ENCODE data around the gene AIM2. TPM values are rescaled to one million over a fixed set of nuclear protein-coding genes. Genes with fewer than 3 reads are reported as not detected.

The AIM2 gene, protein sequence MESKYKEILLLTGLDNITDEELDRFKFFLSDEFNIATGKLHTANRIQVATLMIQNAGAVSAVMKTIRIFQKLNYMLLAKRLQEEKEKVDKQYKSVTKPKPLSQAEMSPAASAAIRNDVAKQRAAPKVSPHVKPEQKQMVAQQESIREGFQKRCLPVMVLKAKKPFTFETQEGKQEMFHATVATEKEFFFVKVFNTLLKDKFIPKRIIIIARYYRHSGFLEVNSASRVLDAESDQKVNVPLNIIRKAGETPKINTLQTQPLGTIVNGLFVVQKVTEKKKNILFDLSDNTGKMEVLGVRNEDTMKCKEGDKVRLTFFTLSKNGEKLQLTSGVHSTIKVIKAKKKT
- 1.3 TPM in 2 replicates for total RNA-seq (2014; rRNA removed; shearing (Covaris generic))
- 2.5 and 2.6 TPM in 2 replicates for polyA plus RNA-seq (2016; fragmentation: Nextera tagmentation; extraction: Ambion mirVana)

DNA sequence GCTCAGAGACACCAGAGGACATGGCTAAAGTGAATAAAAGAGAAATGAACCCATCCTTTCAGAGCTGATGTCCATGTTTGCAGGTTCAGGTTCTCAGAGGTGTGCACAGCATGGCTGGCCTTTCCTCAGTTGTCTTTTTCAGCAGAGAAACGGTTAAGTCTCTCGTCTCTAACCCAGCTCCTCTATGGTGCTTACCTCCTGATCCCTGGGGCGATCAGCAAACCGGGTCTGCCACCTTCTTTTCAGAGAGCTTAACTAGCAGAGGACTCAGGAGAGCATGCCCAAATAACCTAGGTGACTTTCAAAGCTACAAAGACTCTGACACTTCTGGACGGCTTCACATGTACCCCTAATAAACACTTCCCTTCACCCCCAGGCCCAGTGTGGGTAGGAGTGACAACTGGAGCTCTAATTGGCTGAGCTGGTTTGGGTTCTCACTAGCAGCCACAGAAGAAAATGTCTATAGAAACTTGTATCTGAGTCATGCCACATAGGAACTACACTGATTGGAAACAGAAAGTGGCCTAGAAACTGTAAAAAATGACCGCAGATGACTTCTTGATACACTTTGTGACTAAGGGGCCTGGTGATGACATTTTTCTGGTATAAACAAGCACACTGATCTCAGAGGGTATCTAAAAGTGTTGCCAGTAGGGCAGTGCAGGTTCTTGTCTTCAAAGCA, at the start of gene AIM2:
Gene AIM2 (minus strand): TSS at position 329 of the 682 bp plus-strand sequence. CDS start 3,267 bp downstream, outside the sequence.
- no peaks in the 10 kb centered on the region for H3K9me3 ChIP-seq (ENCODE audit: low read depth)
- WGBS, 2 experiments (ENCODE audit: low coverage in 1 of 2, low lambda C conversion rate in 2 of 2, missing lambda C conversion rate in 2 of 2): 61 to 64% methylated on average over 6 of the region's 6 CpGs
- H3K4me1 ChIP-seq (ENCODE audit: insufficient read depth): peaks cover 16% of the 10 kb centered on the region
- peak within 1 kb of the TSS; percentile 81 for H3K27ac ChIP-seq
- in situ Hi-C loops (cut with MboI): no loop called here
- peak; percentile 87 for DNase-seq
- peak within 1 kb of the TSS; percentile 56 for H3K4me3 ChIP-seq
- peak within 1 kb of the TSS; percentile 66 for H3K4me2 ChIP-seq (ENCODE audit: unreplicated experiment)
- H3K36me3 ChIP-seq (ENCODE audit: low read depth): no peaks in the 10 kb centered on the region
- H2AFZ ChIP-seq: peak within 1 kb of the TSS; percentile 67
- TF ChIP-seq EZH2 (IDR thresholded peaks at IDR 0.05; ENCODE audit: insufficient read depth, poor library complexity, severe bottlenecking) (no peak), EZH2phosphoT487 (IDR thresholded peaks at IDR 0.05; ENCODE audit: insufficient read depth, low read depth) (0 out of 2 replicates have a peak, but pooled peaks have one; percentile 56)
- peak within 1 kb of the TSS; percentile 65 for H3K9ac ChIP-seq
- H3K27me3 ChIP-seq (replicated peaks; ENCODE audit: insufficient read depth): no peaks in the 10 kb centered on the region
- H3K9me2 ChIP-seq (ENCODE audit: insufficient read depth): no peaks in the 10 kb centered on the region
- no peaks in the 10 kb centered on the region for H3K79me2 ChIP-seq (ENCODE audit: insufficient read depth)
- no peaks in the 10 kb centered on the region for H4K20me1 ChIP-seq (ENCODE audit: insufficient read depth)
- H3F3A ChIP-seq (ENCODE audit: insufficient read depth): peaks cover 21% of the 10 kb centered on the region

DNA sequence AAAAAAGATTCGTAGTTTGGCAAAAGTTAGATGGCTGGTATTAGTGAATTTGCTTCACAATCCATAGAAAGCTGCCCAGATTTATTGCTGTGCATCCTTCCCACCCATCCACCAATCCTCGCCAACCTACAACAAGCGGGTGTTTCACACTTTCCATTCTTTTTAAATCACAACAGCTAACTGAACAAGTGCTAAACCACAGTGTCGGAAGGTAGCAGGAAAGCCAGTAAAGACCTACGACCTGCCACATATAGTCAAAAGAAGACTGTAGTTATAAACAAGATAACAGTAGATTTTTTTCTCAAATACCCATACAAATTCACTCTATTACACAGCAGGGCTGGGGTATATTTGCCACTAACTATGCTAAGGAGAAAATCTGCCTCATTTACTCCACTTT, 47.0 kb upstream of the AIM2 start:
- in situ Hi-C loops (cut with MboI): no loop called here
- Histone ChIP-seq H3K4me3 (no peak overlapping the region), H3K79me2 (ENCODE audit: insufficient read depth) (no peaks in the 10 kb centered on the region), H3K4me2 (ENCODE audit: unreplicated experiment) (no peak overlapping the region), H3K9me2 (ENCODE audit: insufficient read depth) (no peaks in the 10 kb centered on the region), H3F3A (ENCODE audit: insufficient read depth) (no peaks in the 10 kb centered on the region), H3K9ac (no peak overlapping the region), H3K9me3 (ENCODE audit: low read depth) (no peaks in the 10 kb centered on the region), H3K4me1 (ENCODE audit: insufficient read depth) (peaks cover 8% of the 10 kb centered on the region; the same call in 1 of the 2 replicates), H3K27me3 (replicated peaks; ENCODE audit: insufficient read depth) (no peaks in the 10 kb centered on the region), H2AFZ (no peak overlapping the region), H4K20me1 (ENCODE audit: insufficient read depth) (no peaks in the 10 kb centered on the region), H3K36me3 (ENCODE audit: low read depth) (no peaks in the 10 kb centered on the region), H3K27ac (no peak overlapping the region)
- 75 to 78% methylated on average over 5 of the region's 5 CpGs for WGBS, 2 experiments (ENCODE audit: low coverage in 1 of 2, low lambda C conversion rate in 2 of 2, missing lambda C conversion rate in 2 of 2)
- DNase-seq: no peak
- TF ChIP-seq EZH2 (IDR thresholded peaks at IDR 0.05; ENCODE audit: insufficient read depth, poor library complexity, severe bottlenecking): no peak
- TF ChIP-seq EZH2phosphoT487 (IDR thresholded peaks at IDR 0.05; ENCODE audit: insufficient read depth, low read depth): no peak

DNA sequence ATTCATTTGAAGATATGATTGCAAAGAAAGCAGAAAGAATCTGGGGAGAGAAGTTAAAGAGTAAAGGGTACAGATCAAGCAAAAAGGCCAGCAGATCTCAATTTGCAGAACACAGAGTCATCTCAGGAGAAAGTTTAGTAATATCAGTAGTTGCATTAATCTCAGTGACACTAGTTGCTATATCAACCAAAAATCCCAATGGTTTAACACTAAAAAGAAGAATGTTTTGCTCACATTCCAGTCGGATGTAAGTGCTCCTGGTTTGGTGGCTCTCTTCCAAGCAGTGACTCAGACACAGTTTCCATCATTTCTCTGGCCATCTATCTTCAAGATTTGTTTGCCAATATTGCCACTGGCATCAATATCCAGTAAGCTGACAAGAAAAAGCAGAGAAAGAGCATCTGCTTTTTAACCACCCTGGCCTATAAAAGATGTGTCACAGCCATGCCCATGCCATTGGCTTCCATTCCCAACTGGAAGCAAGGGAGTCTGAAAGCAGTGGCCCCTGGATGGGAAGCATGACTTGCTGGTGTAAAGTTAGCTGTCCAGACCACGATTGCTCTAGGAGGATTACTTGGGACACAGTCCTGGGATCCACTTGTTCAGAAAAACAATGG, 45.5 kb upstream of the AIM2 start:
- no peak overlapping the region for H3K9ac ChIP-seq
- in situ Hi-C loops (cut with MboI): no loop called here
- peak; percentile 79 for DNase-seq
- H3K4me2 ChIP-seq (ENCODE audit: unreplicated experiment): peak overlapping the region; percentile 18
- H3F3A ChIP-seq (ENCODE audit: insufficient read depth): no peaks in the 10 kb centered on the region
- no peaks in the 10 kb centered on the region for H4K20me1 ChIP-seq (ENCODE audit: insufficient read depth)
- no peaks in the 10 kb centered on the region for H3K9me2 ChIP-seq (ENCODE audit: insufficient read depth)
- no peak for TF ChIP-seq EZH2 (IDR thresholded peaks at IDR 0.05; ENCODE audit: insufficient read depth, poor library complexity, severe bottlenecking)
- no peak overlapping the region for H3K4me3 ChIP-seq
- no peaks in the 10 kb centered on the region for H3K27me3 ChIP-seq (replicated peaks; ENCODE audit: insufficient read depth)
- no peaks in the 10 kb centered on the region for H3K36me3 ChIP-seq (ENCODE audit: low read depth)
- no peak overlapping the region for H2AFZ ChIP-seq
- peaks cover 8% of the 10 kb centered on the region; the same call in 1 of the 2 replicates for H3K4me1 ChIP-seq (ENCODE audit: insufficient read depth)
- 46 to 47% methylated on average over 2 of the region's 2 CpGs for WGBS, 2 experiments (ENCODE audit: low coverage in 1 of 2, low lambda C conversion rate in 2 of 2, missing lambda C conversion rate in 2 of 2)
- H3K9me3 ChIP-seq (ENCODE audit: low read depth): no peaks in the 10 kb centered on the region
- H3K79me2 ChIP-seq (ENCODE audit: insufficient read depth): no peaks in the 10 kb centered on the region
- no peak overlapping the region for H3K27ac ChIP-seq

DNA sequence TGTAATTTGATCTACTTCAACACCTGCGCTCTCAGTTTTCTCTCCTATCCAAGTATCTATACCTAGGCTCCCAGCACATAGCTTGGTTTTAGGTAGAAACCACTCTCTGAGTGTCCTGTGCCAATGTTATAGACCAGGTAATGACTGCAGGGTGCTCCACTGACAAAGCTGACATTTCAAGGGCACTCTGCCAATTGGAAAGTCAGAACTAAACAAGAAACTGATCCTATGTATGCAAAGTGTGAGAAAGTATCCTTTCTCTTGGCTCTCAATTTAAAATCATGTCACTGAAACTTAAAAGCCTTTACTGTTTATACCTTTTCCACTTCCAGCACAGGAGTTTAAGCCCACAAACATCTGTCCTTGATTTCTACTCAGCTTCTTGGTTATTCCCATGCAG, 45.0 kb upstream of the AIM2 start:
- Histone ChIP-seq H3K79me2 (ENCODE audit: insufficient read depth) (no peaks in the 10 kb centered on the region), H2AFZ (no peak overlapping the region), H3K9ac (no peak overlapping the region), H3F3A (ENCODE audit: insufficient read depth) (no peaks in the 10 kb centered on the region), H3K4me1 (ENCODE audit: insufficient read depth) (peaks cover 8% of the 10 kb centered on the region; the same call in 1 of the 2 replicates), H3K27me3 (replicated peaks; ENCODE audit: insufficient read depth) (no peaks in the 10 kb centered on the region), H3K4me3 (no peak overlapping the region), H3K4me2 (ENCODE audit: unreplicated experiment) (peak overlapping the region; percentile 18), H3K36me3 (ENCODE audit: low read depth) (no peaks in the 10 kb centered on the region), H4K20me1 (ENCODE audit: insufficient read depth) (no peaks in the 10 kb centered on the region), H3K9me3 (ENCODE audit: low read depth) (no peaks in the 10 kb centered on the region), H3K27ac (no peak overlapping the region), H3K9me2 (ENCODE audit: insufficient read depth) (no peaks in the 10 kb centered on the region)
- in situ Hi-C loops (cut with MboI): no loop called here
- DNase-seq: no peak
- 92 to 93% methylated on average over 1 of the region's 1 CpG for WGBS, 2 experiments (ENCODE audit: low coverage in 1 of 2, low lambda C conversion rate in 2 of 2, missing lambda C conversion rate in 2 of 2)
- no peak for TF ChIP-seq EZH2 (IDR thresholded peaks at IDR 0.05; ENCODE audit: insufficient read depth, poor library complexity, severe bottlenecking)
- TF ChIP-seq EZH2phosphoT487 (IDR thresholded peaks at IDR 0.05; ENCODE audit: insufficient read depth, low read depth): no peak

Data from GM23248 (cell line).